BLaER1 (cell line): ENCODE results near the gene MAGEE1.

Experiments used
- H3K27ac ChIP-seq: shearing (Covaris generic); formaldehyde crosslinking; 2 replicates; pipeline ENCODE4 v1.8.1; 2022
- H3K27me3 ChIP-seq: shearing (Covaris generic); formaldehyde crosslinking; 2 replicates; pipeline ENCODE4 v1.8.1; 2022
- H3K36me3 ChIP-seq: shearing (Covaris generic); formaldehyde crosslinking; 2 replicates; pipeline ENCODE4 v1.8.1; 2022
- H3K4me1 ChIP-seq: shearing (Covaris generic); formaldehyde crosslinking; 2 replicates; pipeline ENCODE4 v1.8.1; 2022
- H3K4me2 ChIP-seq: shearing (Covaris generic); formaldehyde crosslinking; 2 replicates; pipeline ENCODE4 v1.8.1; 2022
- H3K4me3 ChIP-seq: shearing (Covaris generic); formaldehyde crosslinking; 2 replicates; pipeline ENCODE4 v1.8.1; 2022
- H3K9ac ChIP-seq: shearing (Covaris generic); formaldehyde crosslinking; 2 replicates; pipeline ENCODE4 v1.8.1; 2022
- H3K9me3 ChIP-seq: shearing (Covaris generic); formaldehyde crosslinking; 2 replicates; pipeline ENCODE4 v1.8.1; 2022
- H4K20me1 ChIP-seq: shearing (Covaris generic); formaldehyde crosslinking; 2 replicates; pipeline ENCODE4 v1.8.1; 2022
- Cebpa-rat ChIP-seq: shearing (Covaris generic); IDR thresholded peaks from 2 replicates; pipeline ENCODE4 v1.8.1; 2022

The MAGEE1 gene

GRCh38 chrX:76427560-76428242 lies at the start of gene MAGEE1:
MAGEE1 (plus strand) TSS chrX:76427710; CDS start chrX:76427931, 221 bp downstream.
- H3K4me1 ChIP-seq = peaks cover 19% of the 10 kb centered on the region
- peaks cover 49% of the 10 kb centered on the region for H3K27me3 ChIP-seq
- H3K9ac ChIP-seq = peak within 1 kb of the TSS; percentile 73
- H3K4me3 ChIP-seq = peak within 1 kb of the TSS; percentile 73
- TF ChIP-seq Cebpa-rat = no peak
- no peaks in the 10 kb centered on the region for H3K36me3 ChIP-seq
- peak within 1 kb of the TSS; percentile 80 for H3K4me2 ChIP-seq
- peak within 1 kb of the TSS; percentile 58 for H3K27ac ChIP-seq
- no peaks in the 10 kb centered on the region for H4K20me1 ChIP-seq
- no peaks in the 10 kb centered on the region for H3K9me3 ChIP-seq

GRCh38 chrX:76398970-76399369 lies 28.5 kb upstream of the MAGEE1 start:
- H3K27ac ChIP-seq = no peak overlapping the region
- H3K27me3 ChIP-seq = peaks cover 46% of the 10 kb centered on the region
- no peaks in the 10 kb centered on the region for H3K9me3 ChIP-seq
- H3K4me3 ChIP-seq = no peak overlapping the region
- no peak overlapping the region for H3K4me2 ChIP-seq
- H4K20me1 ChIP-seq = no peaks in the 10 kb centered on the region
- TF ChIP-seq Cebpa-rat = no peak
- no peak overlapping the region for H3K9ac ChIP-seq
- no peaks in the 10 kb centered on the region for H3K4me1 ChIP-seq
- H3K36me3 ChIP-seq = no peaks in the 10 kb centered on the region

- Histone ChIP-seq H3K4me3 (no peak overlapping the region), H3K27ac (no peak overlapping the region), H3K4me2 (no peak overlapping the region), H3K9me3 (no peaks in the 10 kb centered on the region), H3K4me1 (no peaks in the 10 kb centered on the region), H3K36me3 (no peaks in the 10 kb centered on the region), H3K27me3 (peaks cover 32% of the 10 kb centered on the region), H4K20me1 (no peaks in the 10 kb centered on the region), H3K9ac (no peak overlapping the region)
- no peak for TF ChIP-seq Cebpa-rat
Measured at GRCh38 chrX:76407795-76408194, 19.7 kb upstream of the MAGEE1 start.

GRCh38 chrX:76420237-76420636 lies 7.3 kb upstream of the MAGEE1 start:
- H3K27ac ChIP-seq = no peak overlapping the region
- H3K36me3 ChIP-seq = no peaks in the 10 kb centered on the region
- H3K9me3 ChIP-seq = no peaks in the 10 kb centered on the region
- H3K4me1 ChIP-seq = no peaks in the 10 kb centered on the region
- no peak overlapping the region for H3K4me3 ChIP-seq
- H3K27me3 ChIP-seq = peaks cover 28% of the 10 kb centered on the region; the same call in 1 of the 2 replicates
- no peak overlapping the region for H3K9ac ChIP-seq
- TF ChIP-seq Cebpa-rat = no peak
- no peak overlapping the region for H3K4me2 ChIP-seq
- no peaks in the 10 kb centered on the region for H4K20me1 ChIP-seq

- no peaks in the 10 kb centered on the region for H4K20me1 ChIP-seq
- H3K4me1 ChIP-seq = peaks cover 20% of the 10 kb centered on the region
- no peaks in the 10 kb centered on the region for H3K9me3 ChIP-seq
- H3K9ac ChIP-seq = peak overlapping the region; percentile 73
- no peak for TF ChIP-seq Cebpa-rat
- peak overlapping the region; percentile 73 for H3K4me3 ChIP-seq
- peaks cover 46% of the 10 kb centered on the region for H3K27me3 ChIP-seq
- H3K36me3 ChIP-seq = no peaks in the 10 kb centered on the region
- peak overlapping the region; percentile 58 for H3K27ac ChIP-seq
- peak overlapping the region; percentile 80 for H3K4me2 ChIP-seq
Measured at GRCh38 chrX:76428243-76429130, 977 bp downstream of the MAGEE1 start.

GRCh38 chrX:76433219-76433618 lies 5.7 kb downstream of the MAGEE1 start:
- H3K4me1 ChIP-seq = peaks cover 14% of the 10 kb centered on the region; the same call in 1 of the 2 replicates
- H3K9me3 ChIP-seq = no peaks in the 10 kb centered on the region
- H3K36me3 ChIP-seq = no peaks in the 10 kb centered on the region
- no peak overlapping the region for H3K9ac ChIP-seq
- no peak overlapping the region for H3K4me2 ChIP-seq
- no peak for TF ChIP-seq Cebpa-rat
- H3K27me3 ChIP-seq = peaks cover 27% of the 10 kb centered on the region
- H3K27ac ChIP-seq = no peak overlapping the region
- H4K20me1 ChIP-seq = no peaks in the 10 kb centered on the region
- H3K4me3 ChIP-seq = no peak overlapping the region

GRCh38 chrX:76434103-76434741 lies 6.7 kb downstream of the MAGEE1 start:
- H3K27ac ChIP-seq = no peak overlapping the region
- TF ChIP-seq Cebpa-rat = no peak

GRCh38 chrX:76439188-76439587 lies 11.7 kb downstream of the MAGEE1 start:
- TF ChIP-seq Cebpa-rat = no peak
- Histone ChIP-seq H4K20me1 (no peaks in the 10 kb centered on the region), H3K27ac (no peak overlapping the region), H3K36me3 (no peaks in the 10 kb centered on the region), H3K27me3 (peaks cover under 1% of the 10 kb centered on the region; the same call in 1 of the 2 replicates), H3K4me1 (no peaks in the 10 kb centered on the region), H3K4me3 (no peak overlapping the region), H3K9ac (no peak overlapping the region), H3K9me3 (peaks cover 18% of the 10 kb centered on the region), H3K4me2 (no peak overlapping the region)

More at GRCh38 chrX:76434103-76434741, 6.7 kb downstream of the MAGEE1 start:
- no peak overlapping the region for H3K4me2 ChIP-seq
- no peaks in the 10 kb centered on the region for H3K9me3 ChIP-seq
- H3K4me3 ChIP-seq = no peak overlapping the region
- no peak overlapping the region for H3K9ac ChIP-seq
- H3K4me1 ChIP-seq = peaks cover 8% of the 10 kb centered on the region; the same call in 1 of the 2 replicates
- H4K20me1 ChIP-seq = no peaks in the 10 kb centered on the region
- peaks cover 25% of the 10 kb centered on the region for H3K27me3 ChIP-seq
- H3K36me3 ChIP-seq = no peaks in the 10 kb centered on the region

- Histone ChIP-seq H3K9ac (no peak overlapping the region), H3K27me3 (peaks cover 22% of the 10 kb centered on the region), H3K4me3 (no peak overlapping the region), H4K20me1 (no peaks in the 10 kb centered on the region; the same call in 1 of the 2 replicates), H3K27ac (no peak overlapping the region), H3K36me3 (no peaks in the 10 kb centered on the region), H3K4me1 (no peaks in the 10 kb centered on the region), H3K4me2 (no peak overlapping the region), H3K9me3 (no peaks in the 10 kb centered on the region)
- TF ChIP-seq Cebpa-rat = no peak
Measured at GRCh38 chrX:76453737-76454406, 26.4 kb downstream of the MAGEE1 start.
